Epithelial cell of esophagus (primary cell): ENCODE results near the gene NPRL2.
A peak's percentile ranks its signal among the peaks of the same experiment; 100 is the strongest.

Source experiments
- DNase-seq: peaks from one replicate; pipeline ENCODE4 v3.0.0; 2010; ENCODE audit warnings: low read depth
- H3K4me3 ChIP-seq: 2 replicates; pipeline ENCODE4 v1.5.1; 2011; ENCODE audit warnings: mild to moderate bottlenecking, low read length, control low read depth
- CTCF ChIP-seq: IDR thresholded peaks from 2 replicates; pipeline ENCODE4 v1.5.1; 2011; ENCODE audit warnings: low read depth, mild to moderate bottlenecking, low read length, control low read depth, inconsistent platforms; ENCODE audit not compliant: insufficient read depth; ENCODE audit errors: missing control alignments

NPRL2 gene

GRCh38 chr3:50303013-50303815 is 47.4 kb downstream of the NPRL2 start, which contains the start of gene HYAL1:
Gene HYAL1, minus strand, starts transcription at chr3:50303574. Its CDS starts 618 bp downstream, at chr3:50302956.
- TF ChIP-seq CTCF, result peak; percentile 14
- DNase-seq, result peak; percentile 41
- peak within 1 kb of the TSS; percentile 3 for H3K4me3 ChIP-seq

- no peak for DNase-seq
- no peak overlapping the region for H3K4me3 ChIP-seq
- TF ChIP-seq CTCF, result no peak
Observed at GRCh38 chr3:50302095-50303012, 48.2 kb downstream of the NPRL2 start.

GRCh38 chr3:50300681-50301254 is 49.8 kb downstream of the NPRL2 start:
- no peak overlapping the region for H3K4me3 ChIP-seq
- TF ChIP-seq CTCF, result no peak
- no peak for DNase-seq

- peak; percentile 92 for DNase-seq
- peak overlapping the region; percentile 39 for H3K4me3 ChIP-seq
- no peak for TF ChIP-seq CTCF
Observed at GRCh38 chr3:50299929-50300680, 50.5 kb downstream of the NPRL2 start.

GRCh38 chr3:50299638-50299928 is 51.0 kb downstream of the NPRL2 start:
- peak overlapping the region; percentile 39 for H3K4me3 ChIP-seq
- no peak for TF ChIP-seq CTCF
- no peak for DNase-seq

- H3K4me3 ChIP-seq, result peak within 1 kb of the TSS; percentile 92
- peak; percentile 100 for DNase-seq
- TF ChIP-seq CTCF, result peak; percentile 30
Observed at GRCh38 chr3:50298836-50299637, 51.5 kb downstream of the NPRL2 start, which contains the start of the genes HYAL3 and NAA80. Gene HYAL3, minus strand, starts transcription at chr3:50299405. Its CDS starts 3,803 bp downstream, at chr3:50295602. Gene NAA80, minus strand, starts transcription at chr3:50299405. Its CDS starts 1,942 bp downstream, at chr3:50297463.
